Retinal pigment epithelial cell (primary cell): ENCODE results near the gene BANP.
"Not testable (repeated sequence)": the region's sequence is repeated elsewhere in the genome, so short reads cannot be mapped to it uniquely, and the experiment has no call there.

Experiments
- DNase-seq: peaks from one replicate; pipeline ENCODE4 v3.0.0-alpha.2; 2010; ENCODE audit warnings: low read depth
- H3K4me3 ChIP-seq: 2 replicates; pipeline ENCODE4 v1.5.1; 2011; ENCODE audit warnings: mild to moderate bottlenecking, low read length, control low read depth, moderate library complexity
- CTCF ChIP-seq: conservative IDR thresholded peaks from 2 replicates; pipeline ENCODE4 v1.5.1; 2011; ENCODE audit warnings: low read depth, low read length, control low read depth, inconsistent platforms

BANP gene

GRCh38 chr16:88020516-88020885 lies 69.3 kb downstream of the BANP start:
- H3K4me3 ChIP-seq = no peak overlapping the region
- TF ChIP-seq CTCF = no peak
- no peak for DNase-seq

- not testable (repeated sequence) for DNase-seq, H3K4me3 ChIP-seq
Observed at GRCh38 chr16:88021041-88021970, 70.1 kb downstream of the BANP start.

GRCh38 chr16:88022076-88023042 lies 71.1 kb downstream of the BANP start:
- TF ChIP-seq CTCF = no peak
- no peak for DNase-seq
- H3K4me3 ChIP-seq = no peak overlapping the region

- H3K4me3 ChIP-seq = no peak overlapping the region
- DNase-seq = no peak
- no peak for TF ChIP-seq CTCF
Observed at GRCh38 chr16:88023366-88023765, 72.1 kb downstream of the BANP start.

- no peak overlapping the region for H3K4me3 ChIP-seq
- TF ChIP-seq CTCF = no peak
- no peak for DNase-seq
Observed at GRCh38 chr16:88023786-88024185, 72.6 kb downstream of the BANP start.

GRCh38 chr16:88024491-88025085 lies 73.4 kb downstream of the BANP start:
- peak; percentile 69 for TF ChIP-seq CTCF
- not testable (repeated sequence) for H3K4me3 ChIP-seq, DNase-seq

- H3K4me3 ChIP-seq, DNase-seq: not testable (repeated sequence)
- peak; percentile 18 for TF ChIP-seq CTCF
Observed at GRCh38 chr16:88025086-88025492, 73.9 kb downstream of the BANP start.

GRCh38 chr16:88025828-88026555 lies 74.8 kb downstream of the BANP start:
- H3K4me3 ChIP-seq, DNase-seq: not testable (repeated sequence)
